ENCODE data around the gene RRBP1.

DNA sequence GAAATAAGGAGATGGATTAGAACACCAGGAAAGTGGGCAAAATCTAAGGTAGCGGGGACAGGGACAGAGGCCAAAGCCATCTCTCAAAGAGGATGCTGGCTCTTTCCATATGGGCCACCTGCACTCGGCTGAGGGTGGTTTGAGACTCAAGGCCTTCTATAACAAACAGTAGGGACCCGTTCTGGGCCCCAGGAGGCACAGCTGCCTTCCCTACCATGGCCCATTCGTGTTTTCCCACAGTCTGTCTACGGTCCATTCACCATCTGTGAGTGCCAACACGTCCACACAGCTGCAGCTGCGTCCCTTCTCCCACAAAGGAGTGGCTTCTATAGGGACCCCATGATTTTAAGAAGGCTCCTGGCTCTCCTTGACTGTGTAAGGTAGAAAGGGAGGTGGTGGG, 18.6 kb upstream of the RRBP1 start:
- TF ChIP-seq, protein P1, sequence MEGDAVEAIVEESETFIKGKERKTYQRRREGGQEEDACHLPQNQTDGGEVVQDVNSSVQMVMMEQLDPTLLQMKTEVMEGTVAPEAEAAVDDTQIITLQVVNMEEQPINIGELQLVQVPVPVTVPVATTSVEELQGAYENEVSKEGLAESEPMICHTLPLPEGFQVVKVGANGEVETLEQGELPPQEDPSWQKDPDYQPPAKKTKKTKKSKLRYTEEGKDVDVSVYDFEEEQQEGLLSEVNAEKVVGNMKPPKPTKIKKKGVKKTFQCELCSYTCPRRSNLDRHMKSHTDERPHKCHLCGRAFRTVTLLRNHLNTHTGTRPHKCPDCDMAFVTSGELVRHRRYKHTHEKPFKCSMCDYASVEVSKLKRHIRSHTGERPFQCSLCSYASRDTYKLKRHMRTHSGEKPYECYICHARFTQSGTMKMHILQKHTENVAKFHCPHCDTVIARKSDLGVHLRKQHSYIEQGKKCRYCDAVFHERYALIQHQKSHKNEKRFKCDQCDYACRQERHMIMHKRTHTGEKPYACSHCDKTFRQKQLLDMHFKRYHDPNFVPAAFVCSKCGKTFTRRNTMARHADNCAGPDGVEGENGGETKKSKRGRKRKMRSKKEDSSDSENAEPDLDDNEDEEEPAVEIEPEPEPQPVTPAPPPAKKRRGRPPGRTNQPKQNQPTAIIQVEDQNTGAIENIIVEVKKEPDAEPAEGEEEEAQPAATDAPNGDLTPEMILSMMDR (conservative IDR thresholded peaks at IDR 0.05; ENCODE audit: low read depth, low read length), result no peak
- no peak for TF ChIP-seq EZH2 (IDR thresholded peaks at IDR 0.05; ENCODE audit: borderline replicate concordance, low read depth, low read length, poor library complexity, severe bottlenecking)
